K562 (cell line): ENCODE data around the gene SLC12A9. TPM values are rescaled to one million over a fixed set of nuclear protein-coding genes. Genes with fewer than 3 reads are reported as not detected.

Experiments
- ATAC-seq: fragments of 200-7000 bp; cut with Tn5 transposase; 3 replicates; pipeline ENCODE4 v1.9.1; 2020; ENCODE audit warnings: moderate library complexity
- BruUV-seq: library from RNA; stranded (reverse); fragments of 400-500 nt; replicated peaks from 2 replicates; lab custom pipeline; 2021; lab: Mats Ljungman, UMichigan
- CTCF ChIA-PET: fragments of 300-600 bp; formaldehyde crosslinking; extraction: SDS; loops from one replicate; lab custom pipeline; 2021; ENCODE audit warnings: low intra/inter-chr PET ratio; lab: Yijun Ruan, JAX
- POLR2A ChIA-PET: fragments of 300-600, 350-650 bp; sonication (Branson Sonifier 250); formaldehyde crosslinking; extraction: SDS; loops from one replicate; lab custom pipeline; 2021; ENCODE audit warnings: antibody characterized with exemption, inconsistent platforms; lab: Yijun Ruan, JAX
- DNase-seq, 4 experiments: peaks; one replicate each; pipeline versions ENCODE4 v3.0.0 to v3.0.0-alpha.2; 2011 to 2018; ENCODE audit warnings: low spot score in 3 of 4, mixed read lengths in 3 of 4; ENCODE audit errors: extremely low read depth in 1 of 4
- FAIRE-seq: peaks from 2 replicates; lab custom pipeline; 2011; peaks lifted over from hg19 to GRCh38; lab: Jason Lieb, UNC
- H2AFZ ChIP-seq: 2 replicates; pipeline ENCODE4 v1.6.0; 2011; ENCODE audit warnings: low read depth, low read length, control low read depth, inconsistent platforms
- H3K27ac ChIP-seq: fragments of 200-600 bp; 3 replicates; pipeline ENCODE4 v1.8.0; 2011; ENCODE audit warnings: low read depth, mild to moderate bottlenecking, control low read depth, inconsistent platforms, low read length, moderate library complexity, mixed read lengths; ENCODE audit errors: extremely low read depth
- H3K27me3 ChIP-seq, 2 experiments: fragments of 300-600 bp in 1 of 2; 2 replicates in 1 of 2; 3 replicates in 1 of 2; pipeline versions ENCODE4 v1.6.0 to v1.8.0; 2011; ENCODE audit warnings: inconsistent platforms in 2 of 2, low read length in 2 of 2, mild to moderate bottlenecking in 1 of 2, mixed read lengths in 1 of 2, moderate library complexity in 1 of 2; ENCODE audit not compliant: control insufficient read depth in 2 of 2, insufficient read depth in 2 of 2
- H3K36me3 ChIP-seq: fragments of 300-600 bp; 3 replicates; pipeline ENCODE4 v1.8.0; 2011; ENCODE audit warnings: mild to moderate bottlenecking, low read length, inconsistent platforms; ENCODE audit not compliant: control insufficient read depth, insufficient read depth
- H3K4me1 ChIP-seq, 2 experiments: fragments of 200-600 bp in 1 of 2; replicated peaks in 1 of 2; 2 replicates in 1 of 2; 3 replicates in 1 of 2; pipeline versions ENCODE4 v1.5.1 to v1.8.0; 2011; ENCODE audit warnings: inconsistent platforms in 2 of 2, low read length in 2 of 2, mild to moderate bottlenecking in 1 of 2, mixed read lengths in 1 of 2, moderate library complexity in 1 of 2; ENCODE audit not compliant: control insufficient read depth in 2 of 2, insufficient read depth in 2 of 2
- H3K4me2 ChIP-seq: 2 replicates; pipeline ENCODE4 v1.6.1; 2011; ENCODE audit warnings: low read length, control low read depth, inconsistent platforms, mixed read lengths; ENCODE audit not compliant: insufficient read depth
- H3K4me3 ChIP-seq: fragments of 200-600 bp; sonication (generic), shearing (Covaris generic); 2 replicates; pipeline ENCODE4 v1.5.1; 2016; ENCODE audit warnings: control low read depth, inconsistent platforms
- H3K79me2 ChIP-seq: fragments of 200-600 bp; 3 replicates; pipeline ENCODE4 v1.8.0; 2011; ENCODE audit warnings: low read length, inconsistent platforms; ENCODE audit not compliant: control insufficient read depth, insufficient read depth
- H3K9ac ChIP-seq, 2 experiments: 2 replicates each; pipeline versions ENCODE4 v1.6.0 to v1.6.1; 2011; ENCODE audit warnings: low read depth in 2 of 2, low read length in 2 of 2, control low read depth in 1 of 2, inconsistent platforms in 1 of 2, mild to moderate bottlenecking in 1 of 2, mixed read lengths in 1 of 2; ENCODE audit not compliant: insufficient read depth in 1 of 2
- H3K9me1 ChIP-seq: one replicate; pipeline ENCODE4 v1.6.0; 2011; ENCODE audit warnings: inconsistent platforms, mild to moderate bottlenecking, low read length, moderate library complexity; ENCODE audit not compliant: control insufficient read depth, insufficient read depth
- H3K9me3 ChIP-seq: replicated peaks from 2 replicates; pipeline ENCODE4 v1.5.1; 2011; ENCODE audit warnings: low read depth, low read length, inconsistent platforms; ENCODE audit not compliant: control insufficient read depth, insufficient read depth
- H4K20me1 ChIP-seq: replicated peaks from 2 replicates; pipeline ENCODE4 v1.6.1; 2011; ENCODE audit warnings: low read length, inconsistent platforms, mixed read lengths; ENCODE audit not compliant: control insufficient read depth, insufficient read depth
- BRCA1 ChIP-seq, 2 experiments: fragments of 450-650 bp in 1 of 2; sonication (generic) in 1 of 2; formaldehyde crosslinking in 1 of 2; IDR thresholded peaks; 2 replicates each; pipeline versions ENCODE4 v1.5.0 to v1.6.1; 2017 to 2020; ENCODE audit warnings: mild to moderate bottlenecking in 1 of 2, missing genetic modification reagents in 1 of 2
- FOXP1 ChIP-seq: sonication (generic); formaldehyde crosslinking; IDR thresholded peaks from 2 replicates; pipeline ENCODE4 v1.8.0; 2022; ENCODE audit warnings: mild to moderate bottlenecking, missing genetic modification reagents
- HNRNPL ChIP-seq: fragments of 200-400 bp; formaldehyde crosslinking; IDR thresholded peaks from 2 replicates; pipeline ENCODE4 v1.6.1; 2017; ENCODE audit warnings: low read depth, mild to moderate bottlenecking, low read length
- NBN ChIP-seq: fragments of 450-650 bp; IDR thresholded peaks from 2 replicates; pipeline ENCODE4 v1.6.1; 2016; ENCODE audit warnings: low read depth, mild to moderate bottlenecking
- NFE2 ChIP-seq: IDR thresholded peaks from 2 replicates; pipeline ENCODE4 v1.6.1; 2014; ENCODE audit warnings: antibody characterized with exemption, low read depth
- PCBP1 ChIP-seq: fragments of 200-400 bp; formaldehyde crosslinking; IDR thresholded peaks from 2 replicates; pipeline ENCODE4 v1.6.1; 2018; ENCODE audit warnings: mild to moderate bottlenecking, low read depth, low read length; ENCODE audit not compliant: poor library complexity, severe bottlenecking
- RBM14 ChIP-seq: fragments of 200-400 bp; formaldehyde crosslinking; IDR thresholded peaks from 2 replicates; pipeline ENCODE4 v1.6.1; 2018; ENCODE audit warnings: low read depth, mild to moderate bottlenecking, low read length, moderate library complexity, borderline replicate concordance; ENCODE audit not compliant: insufficient read depth
- RBM22 ChIP-seq: fragments of 200-400 bp; formaldehyde crosslinking; IDR thresholded peaks from 2 replicates; pipeline ENCODE4 v1.6.1; 2018; ENCODE audit warnings: low read length, low read depth; ENCODE audit not compliant: poor library complexity, severe bottlenecking
- ZBTB33 ChIP-seq: sonication (generic); formaldehyde crosslinking; IDR thresholded peaks from 2 replicates; pipeline ENCODE4 v1.8.1; 2023; ENCODE audit warnings: mild to moderate bottlenecking, missing genetic modification reagents
- WGBS: fragments of 100-300 bp; shearing (Covaris generic); methylation state at CpG from one replicate; pipeline ENCODE4 v1.1.6; 2016; ENCODE audit warnings: low coverage, mixed read lengths; ENCODE audit not compliant: insufficient coverage; ENCODE audit errors: missing lambda C conversion rate; 5-methylcytosine and 5-hydroxymethylcytosine counted together
- in situ Hi-C: fragments of 300-500 bp; cut with MboI; formaldehyde crosslinking; loops from 4 replicates; pipeline ENCODE4 v1.15.0; 2018; ENCODE audit warnings: inconsistent platforms, mixed read lengths
- intact Hi-C: fragments of 100-400 bp; cut with micrococcal nuclease; formaldehyde crosslinking; loops from 2 replicates; pipeline ENCODE4 v1.14.2; 2022
- polyA plus RNA-seq, 8 experiments: library from polyadenylated mRNA; depleted of rRNA in 4 of 8; stranded (reverse) in 5 of 8; unstranded in 3 of 8; fragments of >200 nt; fragmentation: Nextera tagmentation in 2 of 8; fragmentation: Illumina TruSeq in 1 of 8; extraction: Ambion mirVana in 2 of 8; extraction: Trizol in 1 of 8; gene quantifications; 2 replicates each; pipeline versions ENCODE4 v1.2.1 to v1.2.3, GENCODE V29; 2011 to 2014; ENCODE audit warnings: inconsistent platforms in 1 of 8, missing spikeins in 1 of 8
- total RNA-seq, 7 experiments: library from RNA; depleted of rRNA in 6 of 7; stranded (reverse); fragments of >200 nt in 6 of 7; fragmentation: Illumina TruSeq in 2 of 7; extraction: Trizol in 2 of 7; gene quantifications; 2 replicates each; pipeline versions ENCODE4 v1.2.1 to v1.2.3, GENCODE V29; 2011 to 2021; ENCODE audit warnings: low replicate concordance in 1 of 7

The SLC12A9 gene
- total and polyA plus RNA-seq, 9 of the 15 experiments (the other 6 are each of a cell fraction or from before 2014, with no cell fraction given), result 0.06 to 20.2 (median 10.7) TPM

DNA sequence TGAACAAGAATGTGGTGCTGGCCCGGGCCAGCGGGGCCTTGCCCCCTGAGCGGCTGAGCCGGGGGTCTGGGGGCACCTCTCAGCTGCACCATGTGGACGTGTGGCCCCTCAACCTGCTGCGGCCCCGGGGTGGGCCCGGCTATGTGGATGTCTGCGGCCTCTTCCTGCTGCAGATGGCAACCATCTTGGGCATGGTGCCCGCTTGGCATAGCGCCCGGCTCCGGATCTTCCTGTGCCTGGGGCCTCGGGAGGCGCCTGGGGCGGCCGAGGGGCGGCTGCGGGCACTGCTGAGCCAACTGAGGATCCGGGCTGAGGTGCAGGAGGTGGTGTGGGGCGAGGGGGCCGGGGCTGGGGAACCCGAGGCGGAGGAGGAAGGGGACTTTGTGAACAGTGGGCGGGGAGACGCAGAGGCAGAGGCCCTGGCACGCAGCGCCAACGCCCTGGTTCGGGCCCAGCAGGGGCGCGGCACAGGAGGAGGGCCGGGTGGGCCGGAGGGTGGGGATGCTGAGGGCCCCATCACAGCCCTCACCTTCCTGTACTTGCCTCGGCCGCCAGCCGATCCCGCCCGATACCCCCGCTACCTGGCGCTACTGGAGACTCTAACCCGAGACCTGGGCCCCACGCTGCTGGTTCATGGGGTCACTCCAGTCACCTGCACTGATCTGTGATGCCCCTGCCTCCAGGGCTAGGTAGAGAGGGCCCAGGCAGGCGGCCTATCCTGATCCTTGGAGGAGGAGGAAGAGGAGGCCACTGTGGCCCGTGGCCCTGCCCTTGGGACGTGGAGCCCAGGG is 13.6 kb downstream of the SLC12A9 start:
- no peak for TF ChIP-seq NFE2
- TF ChIP-seq BRCA1 (IDR thresholded peaks at IDR 0.05), result no peak
- no peak for TF ChIP-seq BRCA1 (CRISPR knock-in tag; IDR thresholded peaks at IDR 0.05)
- 0 out of 2 replicates have a peak, but pooled peaks have one; percentile 2 for TF ChIP-seq ZBTB33 (CRISPR knock-in tag)
- TF ChIP-seq NBN, result no peak
- TF ChIP-seq FOXP1, result peak; percentile 6; the same call in 1 of the 2 replicates
- TF ChIP-seq HNRNPL, result peak; percentile 94
- TF ChIP-seq RBM14, result 0 out of 2 replicates have a peak, but pooled peaks have one; percentile 73
- TF ChIP-seq RBM22, result peak; percentile 15
- TF ChIP-seq PCBP1, result peak; percentile 20
- TF ChIP-seq, all 486 proteins: peak for 6
- H2AFZ ChIP-seq, result peak overlapping the region; percentile 82
- 0 out of 2 replicates have a peak overlapping the region, but pooled peaks have one; percentile 90 for H3K4me3 ChIP-seq
- WGBS, result 97% methylated on average over 27 of the region's 46 CpGs
- no peak for ATAC-seq
- in situ Hi-C loops, result no loop called here
- peak overlapping the region; percentile 97 for H3K27ac ChIP-seq
- H3K4me1 ChIP-seq, result peaks cover 18 to 55% of the 10 kb centered on the region in 2 experiments
- ChIA-PET CTCF (interaction anchor here (0.6 kb wide), 1 partner anchor 172 kb away, joined by 3 read pairs; the partner anchor contains the start of gene GIGYF1), POLR2A (interaction anchor here (0.6 to 1.0 kb wide), 4 partner anchors 12 to 437 kb away, joined by 3 to 6 read pairs (median 3); no protein-coding TSS in a partner anchor)
- peak overlapping the region; percentile 95; the same call in 1 of the 2 replicates for H3K4me2 ChIP-seq
- peaks cover 40% of the 10 kb centered on the region; the same call in 2 of the 3 replicates for H3K36me3 ChIP-seq
- H3K79me2 ChIP-seq, result peaks cover 31% of the 10 kb centered on the region
- intact Hi-C loops, result no loop called here
- no peaks in the 10 kb centered on the region; a peak in 1 of 5 replicates for H3K27me3 ChIP-seq
- no TSS peak for BruUV-seq
- H3K9me1 ChIP-seq, result no peaks in the 10 kb centered on the region
- H4K20me1 ChIP-seq, result no peaks in the 10 kb centered on the region
- no peaks in the 10 kb centered on the region for H3K9me3 ChIP-seq
- no peak for DNase-seq
- H3K9ac ChIP-seq, result peak overlapping the region; percentile 98
- no peak for FAIRE-seq
